Peyer's patch (tissue), 4 donors: ENCODE results near the gene LAIR1.

Experiments
- POLR2A ChIP-seq, 2 donors: fragments of 450-650 bp; IDR thresholded peaks; one replicate each; pipeline ENCODE4 v1.5.1; 2017; ENCODE audit warnings: antibody characterized with exemption in 2 of 2, mild to moderate bottlenecking in 2 of 2, moderate library complexity in 2 of 2
- TF ChIP-seq, protein P1 (sequence below), 6 experiments: fragments of 450-650 bp in 4 of 6; fragments of 200-600 bp in 2 of 6; sonication (generic) in 1 of 6; IDR thresholded peaks; one replicate each; pipeline ENCODE4 v1.5.1; 2017 to 2019; ENCODE audit warnings: antibody characterized with exemption in 6 of 6, mild to moderate bottlenecking in 3 of 6, moderate library complexity in 1 of 6

- TF ChIP-seq, protein P1, sequence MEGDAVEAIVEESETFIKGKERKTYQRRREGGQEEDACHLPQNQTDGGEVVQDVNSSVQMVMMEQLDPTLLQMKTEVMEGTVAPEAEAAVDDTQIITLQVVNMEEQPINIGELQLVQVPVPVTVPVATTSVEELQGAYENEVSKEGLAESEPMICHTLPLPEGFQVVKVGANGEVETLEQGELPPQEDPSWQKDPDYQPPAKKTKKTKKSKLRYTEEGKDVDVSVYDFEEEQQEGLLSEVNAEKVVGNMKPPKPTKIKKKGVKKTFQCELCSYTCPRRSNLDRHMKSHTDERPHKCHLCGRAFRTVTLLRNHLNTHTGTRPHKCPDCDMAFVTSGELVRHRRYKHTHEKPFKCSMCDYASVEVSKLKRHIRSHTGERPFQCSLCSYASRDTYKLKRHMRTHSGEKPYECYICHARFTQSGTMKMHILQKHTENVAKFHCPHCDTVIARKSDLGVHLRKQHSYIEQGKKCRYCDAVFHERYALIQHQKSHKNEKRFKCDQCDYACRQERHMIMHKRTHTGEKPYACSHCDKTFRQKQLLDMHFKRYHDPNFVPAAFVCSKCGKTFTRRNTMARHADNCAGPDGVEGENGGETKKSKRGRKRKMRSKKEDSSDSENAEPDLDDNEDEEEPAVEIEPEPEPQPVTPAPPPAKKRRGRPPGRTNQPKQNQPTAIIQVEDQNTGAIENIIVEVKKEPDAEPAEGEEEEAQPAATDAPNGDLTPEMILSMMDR (IDR thresholded peaks at IDR 0.05) = no peak
- TF ChIP-seq POLR2A (IDR thresholded peaks at IDR 0.05) = no peak
These were observed 57.2 kb downstream of the LAIR1 start for GRCh38 chr19:54307389-54308020.
